ENCODE results near the gene GSTM2.

Gene GSTM2

GRCh38 chr1:109640285-109640865, 27.5 kb upstream of the GSTM2 start:
- peak; percentile 84 for DNase-seq (ENCODE audit: low read depth)
- no peak overlapping the region for H3K4me3 ChIP-seq (ENCODE audit: low read depth, low read length)
- peak; percentile 97 for TF ChIP-seq CTCF (IDR thresholded peaks at IDR 0.05; ENCODE audit: insufficient read depth, low read depth, low read length, missing control alignments)

- H3K4me3 ChIP-seq (ENCODE audit: low read depth, low read length), result no peak overlapping the region
- DNase-seq (ENCODE audit: low read depth), result no peak
- no peak for TF ChIP-seq CTCF (IDR thresholded peaks at IDR 0.05; ENCODE audit: insufficient read depth, low read depth, low read length, missing control alignments)
Observed at GRCh38 chr1:109641078-109641740, 26.6 kb upstream of the GSTM2 start.

- no peak overlapping the region for H3K4me3 ChIP-seq (ENCODE audit: low read depth, low read length)
- no peak for DNase-seq (ENCODE audit: low read depth)
- TF ChIP-seq CTCF (IDR thresholded peaks at IDR 0.05; ENCODE audit: insufficient read depth, low read depth, low read length, missing control alignments), result no peak
Observed at GRCh38 chr1:109641861-109642260, 26.0 kb upstream of the GSTM2 start.

GRCh38 chr1:109642626-109643025, 25.2 kb upstream of the GSTM2 start:
- DNase-seq (ENCODE audit: low read depth), result no peak
- TF ChIP-seq CTCF (IDR thresholded peaks at IDR 0.05; ENCODE audit: insufficient read depth, low read depth, low read length, missing control alignments), result no peak
- no peak overlapping the region for H3K4me3 ChIP-seq (ENCODE audit: low read depth, low read length)

GRCh38 chr1:109643385-109644230, 24.2 kb upstream of the GSTM2 start:
- H3K4me3 ChIP-seq (ENCODE audit: low read depth, low read length), result no peak overlapping the region
- peak; percentile 85 for DNase-seq (ENCODE audit: low read depth)
- TF ChIP-seq CTCF (IDR thresholded peaks at IDR 0.05; ENCODE audit: insufficient read depth, low read depth, low read length, missing control alignments), result peak; percentile 95

GRCh38 chr1:109644670-109645069, 23.2 kb upstream of the GSTM2 start:
- no peak for DNase-seq (ENCODE audit: low read depth)
- H3K4me3 ChIP-seq (ENCODE audit: low read depth, low read length), result no peak overlapping the region
- no peak for TF ChIP-seq CTCF (IDR thresholded peaks at IDR 0.05; ENCODE audit: insufficient read depth, low read depth, low read length, missing control alignments)
